ENCODE data around the gene FAM89A. TPM values are rescaled to one million over a fixed set of nuclear protein-coding genes. Genes with fewer than 3 reads are reported as not detected.
"Not testable (repeated sequence)": the region's sequence is repeated elsewhere in the genome, so short reads cannot be mapped to it uniquely, and the experiment has no call there.

Gene FAM89A
- polyA plus RNA-seq, 1 donor (not counting 4 experiments of a cell fraction or from before 2014, with no cell fraction given), result 32.3 TPM

DNA sequence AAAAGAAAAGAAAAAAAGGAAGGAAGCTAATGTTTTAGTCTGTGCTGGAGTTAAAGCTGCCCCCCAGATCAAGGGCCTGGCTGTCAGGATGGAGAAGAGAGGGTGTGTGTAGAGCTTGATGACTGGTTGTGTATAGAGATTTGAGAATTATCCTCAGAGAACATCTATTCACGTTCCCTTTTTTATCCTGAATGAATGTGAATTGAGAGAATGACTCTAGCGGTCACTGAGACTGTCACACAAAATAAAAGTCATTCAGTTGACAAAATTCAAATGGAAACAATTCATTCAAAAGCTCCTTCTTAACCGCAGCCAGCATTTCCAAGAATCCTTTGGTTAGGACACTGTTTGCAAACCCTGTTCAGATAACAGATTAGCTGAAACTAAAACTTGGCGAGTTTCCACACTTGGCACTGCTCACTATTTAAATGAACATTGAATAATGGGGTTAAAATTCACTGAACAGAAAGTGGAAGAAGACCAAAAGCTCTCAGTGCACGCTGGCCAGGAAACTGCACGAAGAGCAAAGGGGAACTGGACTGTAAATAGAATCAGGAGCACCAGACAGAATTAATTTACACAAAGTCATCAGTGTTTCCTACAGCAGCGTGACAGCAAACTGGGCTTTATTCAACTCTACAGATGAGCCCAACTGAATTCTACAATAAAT, 13.6 kb upstream of the FAM89A start:
- no peak overlapping the region for H3K4me2 ChIP-seq (ENCODE audit: control insufficient read depth, extremely low read depth, insufficient read depth, low read depth, low read length)
- no peak overlapping the region for H3K27ac ChIP-seq (ENCODE audit: control insufficient read depth, insufficient read depth, low read length)
- H3K4me1 ChIP-seq (ENCODE audit: control insufficient read depth, extremely low read depth, insufficient read depth, low read length), result no peaks in the 10 kb centered on the region
- no peaks in the 10 kb centered on the region for H3K36me3 ChIP-seq (ENCODE audit: control insufficient read depth in 2 of 2, extremely low read depth in 1 of 2, insufficient read depth in 2 of 2, low read length in 2 of 2)
- no peaks in the 10 kb centered on the region for H4K20me1 ChIP-seq (ENCODE audit: control insufficient read depth, extremely low read depth, insufficient read depth, low read length)
- H3K27me3 ChIP-seq (ENCODE audit: control insufficient read depth, extremely low read depth, insufficient read depth, low read length), result no peaks in the 10 kb centered on the region
- H3K9me1 ChIP-seq (ENCODE audit: control insufficient read depth, extremely low read depth, insufficient read depth, low read length), result no peaks in the 10 kb centered on the region
- no peak overlapping the region for H3K4me3 ChIP-seq (ENCODE audit: control insufficient read depth in 2 of 3, extremely low read depth in 1 of 3, insufficient read depth in 2 of 3, low read depth in 1 of 3, low read length in 3 of 3)
- no peak overlapping the region for H2AFZ ChIP-seq (ENCODE audit: control insufficient read depth, low read length)
- no peak for FAIRE-seq
- DNase-seq (ENCODE audit: low read depth, low spot score), result no peak
- H3K9ac ChIP-seq (ENCODE audit: control insufficient read depth, extremely low read depth, insufficient read depth, low read length), result no peak overlapping the region
- no peaks in the 10 kb centered on the region for H3K79me2 ChIP-seq (ENCODE audit: control insufficient read depth, insufficient read depth, low read length)
- dilution Hi-C loops (cut with MboI; ENCODE audit: extremely low pct_ligation_motif_present, low sequenced_read_pairs), result no loop called here
- no peaks in the 10 kb centered on the region for H3K9me3 ChIP-seq (ENCODE audit: control insufficient read depth, low read depth, low read length)
- no peak for TF ChIP-seq EZH2 (IDR thresholded peaks at IDR 0.05; ENCODE audit: low read length)
- TF ChIP-seq, protein P1, sequence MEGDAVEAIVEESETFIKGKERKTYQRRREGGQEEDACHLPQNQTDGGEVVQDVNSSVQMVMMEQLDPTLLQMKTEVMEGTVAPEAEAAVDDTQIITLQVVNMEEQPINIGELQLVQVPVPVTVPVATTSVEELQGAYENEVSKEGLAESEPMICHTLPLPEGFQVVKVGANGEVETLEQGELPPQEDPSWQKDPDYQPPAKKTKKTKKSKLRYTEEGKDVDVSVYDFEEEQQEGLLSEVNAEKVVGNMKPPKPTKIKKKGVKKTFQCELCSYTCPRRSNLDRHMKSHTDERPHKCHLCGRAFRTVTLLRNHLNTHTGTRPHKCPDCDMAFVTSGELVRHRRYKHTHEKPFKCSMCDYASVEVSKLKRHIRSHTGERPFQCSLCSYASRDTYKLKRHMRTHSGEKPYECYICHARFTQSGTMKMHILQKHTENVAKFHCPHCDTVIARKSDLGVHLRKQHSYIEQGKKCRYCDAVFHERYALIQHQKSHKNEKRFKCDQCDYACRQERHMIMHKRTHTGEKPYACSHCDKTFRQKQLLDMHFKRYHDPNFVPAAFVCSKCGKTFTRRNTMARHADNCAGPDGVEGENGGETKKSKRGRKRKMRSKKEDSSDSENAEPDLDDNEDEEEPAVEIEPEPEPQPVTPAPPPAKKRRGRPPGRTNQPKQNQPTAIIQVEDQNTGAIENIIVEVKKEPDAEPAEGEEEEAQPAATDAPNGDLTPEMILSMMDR (optimal IDR thresholded peaks at IDR 0.05 in 1 of 3, IDR thresholded peaks at IDR 0.05 in 1 of 3, conservative IDR thresholded peaks at IDR 0.05 in 1 of 3; ENCODE audit: extremely low read depth in 1 of 3, insufficient read depth in 2 of 3, low read length in 3 of 3), result no peak

DNA sequence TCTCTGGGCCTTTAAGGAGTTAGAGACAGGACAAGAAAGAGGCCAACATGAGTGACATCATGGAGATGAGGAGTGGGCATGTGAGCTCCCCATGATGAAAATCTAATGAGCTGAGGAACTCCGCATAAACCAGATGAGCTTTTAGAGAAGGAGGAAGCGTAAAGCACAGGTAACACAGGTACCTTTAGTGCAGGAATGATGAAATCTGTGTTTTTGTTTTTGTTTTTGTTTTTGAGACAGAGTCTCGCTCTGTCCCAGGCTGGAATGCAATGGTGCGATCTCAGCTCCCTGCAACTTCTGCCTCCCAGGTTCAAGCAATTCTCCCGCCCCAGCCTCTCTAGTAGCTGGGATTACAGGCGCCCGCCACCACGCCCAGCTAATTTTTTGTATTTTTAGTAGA, 12.7 kb upstream of the FAM89A start:
- no peak overlapping the region for H3K27ac ChIP-seq (ENCODE audit: control insufficient read depth, insufficient read depth, low read length)
- no peak for FAIRE-seq
- H3K9me1 ChIP-seq (ENCODE audit: control insufficient read depth, extremely low read depth, insufficient read depth, low read length), result no peaks in the 10 kb centered on the region
- H3K4me3 ChIP-seq (ENCODE audit: control insufficient read depth in 2 of 3, extremely low read depth in 1 of 3, insufficient read depth in 2 of 3, low read depth in 1 of 3, low read length in 3 of 3), result no peak overlapping the region
- no peaks in the 10 kb centered on the region for H3K9me3 ChIP-seq (ENCODE audit: control insufficient read depth, low read depth, low read length)
- no peak overlapping the region for H3K9ac ChIP-seq (ENCODE audit: control insufficient read depth, extremely low read depth, insufficient read depth, low read length)
- dilution Hi-C loops (cut with MboI; ENCODE audit: extremely low pct_ligation_motif_present, low sequenced_read_pairs), result no loop called here
- no peak overlapping the region for H2AFZ ChIP-seq (ENCODE audit: control insufficient read depth, low read length)
- H3K4me2 ChIP-seq (ENCODE audit: control insufficient read depth, extremely low read depth, insufficient read depth, low read depth, low read length), result no peak overlapping the region
- TF ChIP-seq EZH2 (IDR thresholded peaks at IDR 0.05; ENCODE audit: low read length), result no peak
- no peak for DNase-seq (ENCODE audit: low read depth, low spot score)
- no peaks in the 10 kb centered on the region for H3K36me3 ChIP-seq (ENCODE audit: control insufficient read depth in 2 of 2, extremely low read depth in 1 of 2, insufficient read depth in 2 of 2, low read length in 2 of 2)
- H3K27me3 ChIP-seq (ENCODE audit: control insufficient read depth, extremely low read depth, insufficient read depth, low read length), result no peaks in the 10 kb centered on the region
- no peaks in the 10 kb centered on the region for H3K4me1 ChIP-seq (ENCODE audit: control insufficient read depth, extremely low read depth, insufficient read depth, low read length)
- no peaks in the 10 kb centered on the region for H4K20me1 ChIP-seq (ENCODE audit: control insufficient read depth, extremely low read depth, insufficient read depth, low read length)
- H3K79me2 ChIP-seq (ENCODE audit: control insufficient read depth, insufficient read depth, low read length), result no peaks in the 10 kb centered on the region

DNA sequence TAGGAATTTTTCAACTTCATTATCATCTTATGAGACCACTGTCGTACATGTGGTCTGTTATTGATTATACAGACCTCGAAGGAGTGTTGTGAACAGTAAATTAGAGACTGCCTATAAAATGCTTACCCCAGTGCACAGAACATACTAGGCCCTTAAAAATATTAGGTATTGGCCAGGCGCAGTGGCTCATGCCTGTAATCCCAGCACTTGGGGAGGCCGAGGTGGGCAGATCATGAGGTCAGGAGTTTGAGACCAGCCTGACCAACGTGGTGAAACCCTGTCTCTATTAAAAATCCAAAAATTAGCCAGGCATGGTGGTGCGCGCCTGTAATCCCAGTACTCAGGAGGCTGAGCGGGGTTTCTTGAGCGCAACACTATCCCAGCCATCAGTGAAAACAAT, 10.9 kb upstream of the FAM89A start:
- dilution Hi-C loops (cut with MboI; ENCODE audit: extremely low pct_ligation_motif_present, low sequenced_read_pairs); H3K27me3 ChIP-seq (ENCODE audit: control insufficient read depth, extremely low read depth, insufficient read depth, low read length); H3K79me2 ChIP-seq (ENCODE audit: control insufficient read depth, insufficient read depth, low read length); H3K4me3 ChIP-seq (ENCODE audit: control insufficient read depth in 2 of 3, extremely low read depth in 1 of 3, insufficient read depth in 2 of 3, low read depth in 1 of 3, low read length in 3 of 3); H3K4me1 ChIP-seq (ENCODE audit: control insufficient read depth, extremely low read depth, insufficient read depth, low read length); H2AFZ ChIP-seq (ENCODE audit: control insufficient read depth, low read length); H3K36me3 ChIP-seq (ENCODE audit: control insufficient read depth in 2 of 2, extremely low read depth in 1 of 2, insufficient read depth in 2 of 2, low read length in 2 of 2); H4K20me1 ChIP-seq (ENCODE audit: control insufficient read depth, extremely low read depth, insufficient read depth, low read length); DNase-seq (ENCODE audit: low read depth, low spot score); H3K9me3 ChIP-seq (ENCODE audit: control insufficient read depth, low read depth, low read length); H3K9me1 ChIP-seq (ENCODE audit: control insufficient read depth, extremely low read depth, insufficient read depth, low read length); H3K9ac ChIP-seq (ENCODE audit: control insufficient read depth, extremely low read depth, insufficient read depth, low read length); H3K27ac ChIP-seq (ENCODE audit: control insufficient read depth, insufficient read depth, low read length); H3K4me2 ChIP-seq (ENCODE audit: control insufficient read depth, extremely low read depth, insufficient read depth, low read depth, low read length); FAIRE-seq: not testable (repeated sequence)

All from keratinocyte (primary cell).